PC-9 (cell line): Measurements from ENCODE around the gene MAPKBP1. TPM values are rescaled to one million over a fixed set of nuclear protein-coding genes. Genes with fewer than 3 reads are reported as not detected.

ENCODE experiments used
- BruUV-seq: library from RNA; stranded (reverse); fragments of 400-500 nt; replicated peaks from 2 replicates; lab custom pipeline; 2021; lab: Mats Ljungman, UMichigan
- CTCF ChIA-PET: fragments of 300-600 bp; sonication (Branson Sonifier 250); formaldehyde crosslinking; loops from one replicate; lab custom pipeline; 2022; ENCODE audit warnings: antibody characterized with exemption; lab: Charles Lee
- POLR2A ChIA-PET: fragments of 300-600 bp; sonication (Branson Sonifier 250); formaldehyde crosslinking; loops from one replicate; lab custom pipeline; 2022; ENCODE audit warnings: antibody characterized with exemption; ENCODE audit not compliant: unreplicated experiment; lab: Charles Lee
- DNase-seq, 2 experiments: peaks; one replicate each; pipeline versions ENCODE4 v3.0.0 to v3.0.0-alpha.2; 2015 to 2022; ENCODE audit warnings: mixed read lengths in 1 of 2
- H2AFZ ChIP-seq: fragments of 200-600 bp; sonication (generic); 2 replicates; pipeline ENCODE4 v1.8.1; 2017; ENCODE audit warnings: antibody characterized with exemption
- H3F3A ChIP-seq: fragments of 200-600 bp; sonication (generic); 2 replicates; pipeline ENCODE4 v1.8.1; 2017; ENCODE audit warnings: antibody characterized with exemption, mild to moderate bottlenecking, low read depth; ENCODE audit not compliant: insufficient read depth
- H3K27ac ChIP-seq: fragments of 200-600 bp; sonication (generic); 2 replicates; pipeline ENCODE4 v1.6.1; 2016; ENCODE audit warnings: mixed run types
- H3K27me3 ChIP-seq: fragments of 200-600 bp; sonication (generic); 2 replicates; pipeline ENCODE4 v1.6.1; 2016; ENCODE audit warnings: low read depth, mixed run types; ENCODE audit not compliant: insufficient read depth
- H3K36me3 ChIP-seq: fragments of 200-600 bp; sonication (generic); 2 replicates; pipeline ENCODE4 v1.6.1; 2016; ENCODE audit warnings: low read depth, mixed run types
- H3K4me1 ChIP-seq: fragments of 200-600 bp; sonication (generic); replicated peaks from 2 replicates; pipeline ENCODE4 v1.6.1; 2016; ENCODE audit warnings: mixed run types; ENCODE audit not compliant: insufficient read depth
- H3K4me2 ChIP-seq: fragments of 200-600 bp; sonication (generic); 2 replicates; pipeline ENCODE4 v1.6.1; 2017; ENCODE audit warnings: mixed run types
- H3K4me3 ChIP-seq: fragments of 200-600 bp; sonication (generic); 2 replicates; pipeline ENCODE4 v1.6.1; 2016; ENCODE audit warnings: mixed run types
- H3K79me2 ChIP-seq: fragments of 200-600 bp; sonication (generic); 2 replicates; pipeline ENCODE4 v1.6.1; 2017; ENCODE audit warnings: low read depth, mixed run types
- H3K9me2 ChIP-seq: fragments of 200-600 bp; sonication (generic); 2 replicates; pipeline ENCODE4 v1.8.1; 2017; ENCODE audit warnings: mild to moderate bottlenecking; ENCODE audit not compliant: insufficient read depth
- H3K9me3 ChIP-seq: fragments of 200-600 bp; sonication (generic); 2 replicates; pipeline ENCODE4 v1.8.1; 2016; ENCODE audit warnings: low read depth; ENCODE audit not compliant: insufficient read depth
- H4K20me1 ChIP-seq: fragments of 200-600 bp; sonication (generic); 2 replicates; pipeline ENCODE4 v1.8.1; 2017; ENCODE audit not compliant: insufficient read depth
- EZH2 ChIP-seq: fragments of 200-600 bp; sonication (generic); IDR thresholded peaks from 2 replicates; pipeline ENCODE4 v1.8.0; 2017; ENCODE audit warnings: antibody characterized with exemption, low read depth
- intact Hi-C: fragments of 100-400 bp; cut with micrococcal nuclease; formaldehyde crosslinking; loops from one replicate; pipeline ENCODE4 v1.10.0; 2022; ENCODE audit not compliant: unreplicated experiment
- total RNA-seq: library from RNA; stranded (reverse); gene quantifications from 2 replicates; pipeline ENCODE4 v1.2.3, GENCODE V29; 2021
- TF ChIP-seq, protein P1 (sequence below): fragments of 200-600 bp; sonication (generic); conservative IDR thresholded peaks from 2 replicates; pipeline ENCODE4 v1.6.1; 2017; ENCODE audit warnings: mixed run types, antibody characterized with exemption, mild to moderate bottlenecking, moderate library complexity

Gene MAPKBP1
- total RNA-seq, 1 experiment from 2014 or later, result 22.9 TPM

DNA sequence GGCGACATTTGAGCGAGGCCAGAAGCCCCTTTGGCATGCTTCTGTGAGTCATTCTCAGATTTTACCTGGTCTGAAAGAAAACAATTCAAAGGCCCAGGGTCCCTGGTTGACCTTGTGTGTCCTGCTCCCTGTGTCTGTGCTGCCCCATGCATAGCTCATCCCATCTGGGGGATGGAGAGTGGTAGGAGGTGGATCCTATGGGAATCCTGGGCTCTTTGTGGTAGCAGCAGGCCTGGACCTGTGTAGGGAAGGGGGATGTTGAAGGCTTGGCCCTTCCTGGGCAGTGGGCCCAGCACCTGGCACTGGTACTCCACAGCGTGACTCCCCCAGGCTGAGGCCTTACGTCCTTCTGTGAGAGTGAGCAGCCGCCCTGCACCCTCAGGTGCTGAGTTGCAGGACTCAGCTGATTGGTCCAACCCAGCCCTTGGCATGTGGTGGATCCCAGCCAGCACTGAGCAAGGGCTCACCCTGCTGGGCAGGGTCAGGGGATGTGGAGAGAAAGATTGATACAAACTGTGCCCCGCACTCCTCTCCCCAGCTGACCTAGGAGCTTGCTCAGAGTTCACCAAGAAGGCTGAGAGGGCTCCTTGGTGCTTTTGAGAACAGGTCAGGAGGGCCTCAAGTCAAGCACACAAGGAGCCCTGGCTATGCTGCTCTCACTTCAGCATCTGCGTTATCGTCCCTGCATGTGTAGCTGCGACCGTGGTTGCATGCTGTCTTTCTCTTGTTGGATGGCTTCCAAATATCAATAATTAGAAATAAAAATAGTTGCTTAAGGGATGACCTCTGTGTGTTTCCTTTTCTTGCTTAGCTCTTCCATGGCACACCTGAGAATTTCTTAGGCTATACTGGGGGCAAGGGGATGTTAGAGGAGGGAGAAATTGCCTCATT is 32.3 kb downstream of the MAPKBP1 start:
- no peaks in the 10 kb centered on the region for H3K4me1 ChIP-seq
- no TSS peak for BruUV-seq
- H3K27ac ChIP-seq, result no peak overlapping the region

DNA sequence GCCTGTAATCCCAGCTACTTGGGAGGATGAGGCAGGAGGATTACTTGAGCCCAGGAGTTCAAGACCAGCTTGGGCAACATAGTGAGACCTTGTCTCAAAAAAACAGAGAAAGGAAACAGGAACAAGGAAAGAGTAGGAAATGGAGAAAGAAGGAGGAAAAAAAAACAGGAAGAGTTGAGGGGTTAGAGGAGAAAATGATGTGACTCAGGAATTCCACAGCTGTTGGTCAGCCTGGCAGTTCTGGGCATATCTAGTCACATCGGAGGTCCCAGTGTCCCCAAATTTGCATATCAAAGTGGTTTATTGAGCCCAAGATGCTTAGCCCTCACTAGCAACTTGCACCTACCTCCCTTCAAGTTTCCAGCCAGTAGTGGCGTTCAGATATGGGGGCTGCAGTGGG is 34.8 kb downstream of the MAPKBP1 start:
- no peaks in the 10 kb centered on the region for H3K9me2 ChIP-seq
- H3K36me3 ChIP-seq, result no peaks in the 10 kb centered on the region
- POLR2A ChIA-PET, result no interaction called here
- CTCF ChIA-PET, result interaction anchor here (0.7 kb wide), 1 partner anchor 35 kb away, joined by 3 read pairs; the partner anchor contains the start of gene MAPKBP1
- H3K79me2 ChIP-seq, result no peaks in the 10 kb centered on the region
- TF ChIP-seq, protein P1, sequence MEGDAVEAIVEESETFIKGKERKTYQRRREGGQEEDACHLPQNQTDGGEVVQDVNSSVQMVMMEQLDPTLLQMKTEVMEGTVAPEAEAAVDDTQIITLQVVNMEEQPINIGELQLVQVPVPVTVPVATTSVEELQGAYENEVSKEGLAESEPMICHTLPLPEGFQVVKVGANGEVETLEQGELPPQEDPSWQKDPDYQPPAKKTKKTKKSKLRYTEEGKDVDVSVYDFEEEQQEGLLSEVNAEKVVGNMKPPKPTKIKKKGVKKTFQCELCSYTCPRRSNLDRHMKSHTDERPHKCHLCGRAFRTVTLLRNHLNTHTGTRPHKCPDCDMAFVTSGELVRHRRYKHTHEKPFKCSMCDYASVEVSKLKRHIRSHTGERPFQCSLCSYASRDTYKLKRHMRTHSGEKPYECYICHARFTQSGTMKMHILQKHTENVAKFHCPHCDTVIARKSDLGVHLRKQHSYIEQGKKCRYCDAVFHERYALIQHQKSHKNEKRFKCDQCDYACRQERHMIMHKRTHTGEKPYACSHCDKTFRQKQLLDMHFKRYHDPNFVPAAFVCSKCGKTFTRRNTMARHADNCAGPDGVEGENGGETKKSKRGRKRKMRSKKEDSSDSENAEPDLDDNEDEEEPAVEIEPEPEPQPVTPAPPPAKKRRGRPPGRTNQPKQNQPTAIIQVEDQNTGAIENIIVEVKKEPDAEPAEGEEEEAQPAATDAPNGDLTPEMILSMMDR, result no peak
- TF ChIP-seq EZH2, result no peak
- BruUV-seq, result no TSS peak
- H3K9me3 ChIP-seq, result no peaks in the 10 kb centered on the region
- no peaks in the 10 kb centered on the region for H3F3A ChIP-seq
- no peak overlapping the region for H3K27ac ChIP-seq
- intact Hi-C loops, result no loop called here
- H3K27me3 ChIP-seq, result no peaks in the 10 kb centered on the region
- no peaks in the 10 kb centered on the region for H4K20me1 ChIP-seq
- DNase-seq, result no peak
- H3K4me1 ChIP-seq, result no peaks in the 10 kb centered on the region
- no peak overlapping the region for H3K4me2 ChIP-seq
- no peak overlapping the region for H2AFZ ChIP-seq
- no peak overlapping the region for H3K4me3 ChIP-seq

More for the DNA sequence above, 32.3 kb downstream of the MAPKBP1 start:
- H3K4me2 ChIP-seq, result no peak overlapping the region
- no peak overlapping the region for H2AFZ ChIP-seq
- intact Hi-C loops, result loop anchor here (1.0 kb wide), 1 partner anchor 32 kb away; the partner anchor contains the start of gene MAPKBP1
- H3K4me3 ChIP-seq, result no peak overlapping the region
- no peaks in the 10 kb centered on the region for H3K9me3 ChIP-seq
- no peaks in the 10 kb centered on the region for H3K27me3 ChIP-seq
- no peaks in the 10 kb centered on the region for H4K20me1 ChIP-seq
- no peaks in the 10 kb centered on the region for H3K9me2 ChIP-seq
- TF ChIP-seq, protein P1, result no peak
- no peak for TF ChIP-seq EZH2
- DNase-seq, result peak in 1 of 2 experiments; percentile 52
- CTCF ChIA-PET, result interaction anchor here (0.5 to 1.6 kb wide), 5 partner anchors 32 to 341 kb away, joined by 3 to 7 read pairs (median 3); partner anchors contain the start of gene MAPKBP1
- no peaks in the 10 kb centered on the region for H3F3A ChIP-seq
- H3K36me3 ChIP-seq, result no peaks in the 10 kb centered on the region
- no peaks in the 10 kb centered on the region for H3K79me2 ChIP-seq
- POLR2A ChIA-PET, result no interaction called here

DNA sequence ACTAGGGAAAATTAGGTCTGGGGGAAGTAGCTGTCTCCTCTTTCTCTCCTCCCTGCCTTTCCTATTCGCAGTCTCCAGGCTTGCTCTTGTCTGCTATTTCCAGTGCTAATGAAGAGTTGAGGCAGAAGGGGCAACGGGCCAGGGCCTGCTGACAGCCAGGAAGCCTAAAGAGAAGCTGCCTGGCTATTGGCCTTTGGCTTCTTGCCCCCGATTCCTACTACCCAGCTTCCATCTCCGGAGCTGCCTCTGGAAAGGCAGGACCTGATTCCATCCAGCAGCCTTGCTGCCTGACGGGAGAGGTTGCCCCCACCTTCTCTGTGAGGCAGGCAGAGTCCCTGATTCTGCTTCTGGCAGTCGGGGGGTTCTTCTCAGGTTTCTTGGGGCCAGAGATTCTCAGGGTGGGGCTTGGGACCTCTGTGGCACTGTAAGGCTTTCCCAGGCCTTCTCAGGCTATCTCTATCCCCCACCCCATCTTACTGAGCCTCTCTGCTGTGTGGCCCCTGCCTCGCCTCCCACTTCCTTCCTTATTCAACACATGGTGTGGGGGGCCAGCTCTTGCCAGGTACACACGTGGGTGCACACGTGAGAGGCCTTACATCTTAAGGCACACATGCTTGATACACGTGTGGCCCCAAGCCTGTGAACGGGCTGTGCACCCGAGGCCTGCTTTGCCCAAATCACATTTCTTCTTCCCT is 35.4 kb downstream of the MAPKBP1 start:
- H3K36me3 ChIP-seq, result no peaks in the 10 kb centered on the region
- no TSS peak for BruUV-seq
- no peak overlapping the region for H3K27ac ChIP-seq
- no peak for DNase-seq
- ChIA-PET POLR2A (no interaction called here), CTCF (interaction anchor here (1.0 kb wide), 1 partner anchor 95 kb away, joined by 17 read pairs; no protein-coding TSS in a partner anchor)
- TF ChIP-seq EZH2, result no peak
- TF ChIP-seq, protein P1, result no peak
- H3K27me3 ChIP-seq, result no peaks in the 10 kb centered on the region
- no peaks in the 10 kb centered on the region for H3K9me3 ChIP-seq
- no peaks in the 10 kb centered on the region for H4K20me1 ChIP-seq
- no peak overlapping the region for H3K4me3 ChIP-seq
- no peaks in the 10 kb centered on the region for H3K9me2 ChIP-seq
- H3K4me2 ChIP-seq, result no peak overlapping the region
- intact Hi-C loops, result loop anchor here (5.0 to 10.0 kb wide), 2 partner anchors 255 to 907 kb away; partner anchors contain the start of gene TYRO3
- H3K79me2 ChIP-seq, result no peaks in the 10 kb centered on the region
- no peak overlapping the region for H2AFZ ChIP-seq
- no peaks in the 10 kb centered on the region for H3K4me1 ChIP-seq
- H3F3A ChIP-seq, result no peaks in the 10 kb centered on the region
